Stimulated activated effector memory CD8-positive, alpha-beta T cell treated with anti-CD3 and anti-CD28 coated beads, Interleukin-12 subunit alpha, Interleukin-12 subunit beta, amount 100 ng/mL, for 72 hours (primary cell): ENCODE measurements around the gene OCIAD1.
"Not testable (repeated sequence)": the region's sequence is repeated elsewhere in the genome, so short reads cannot be mapped to it uniquely, and the experiment has no call there.

Experiments used
- ATAC-seq: fragments of 150-1000 bp; cut with Tn5 transposase; 2 replicates; pipeline ENCODE4 v1.10.0; 2021
- DNase-seq, 2 donors: peaks; one replicate each; pipeline ENCODE4 v3.0.0; 2021 to 2022; ENCODE audit warnings: low spot score in 2 of 2
- H3K27ac Mint-ChIP-seq: one replicate; pipeline ENCODE4 v1.8.0; 2022; ENCODE audit warnings: mild to moderate bottlenecking, mixed read lengths
- H3K36me3 Mint-ChIP-seq: one replicate; pipeline ENCODE4 v1.8.0; 2022; ENCODE audit warnings: mild to moderate bottlenecking, mixed read lengths
- H3K4me1 Mint-ChIP-seq: one replicate; pipeline ENCODE4 v1.8.0; 2022; ENCODE audit warnings: mixed read lengths
- H3K4me3 Mint-ChIP-seq: one replicate; pipeline ENCODE4 v1.8.0; 2022; ENCODE audit warnings: mild to moderate bottlenecking, mixed read lengths
- H3K9me3 Mint-ChIP-seq: one replicate; pipeline ENCODE4 v1.8.0; 2022; ENCODE audit warnings: mixed read lengths

OCIAD1 gene

GRCh38 chr4:48830706-48831531, at the start of gene OCIAD1:
Gene OCIAD1, plus strand, starts transcription at chr4:48831088. Its CDS starts 1,537 bp downstream, at chr4:48832625.
- peak within 1 kb of the TSS; percentile 97 for H3K4me3 Mint-ChIP-seq
- peak; percentile 86 to 94 for DNase-seq
- no peaks in the 10 kb centered on the region for H3K9me3 Mint-ChIP-seq
- peak within 1 kb of the TSS; percentile 100 for H3K27ac Mint-ChIP-seq
- peaks cover 55% of the 10 kb centered on the region for H3K36me3 Mint-ChIP-seq
- ATAC-seq = peak; percentile 99
- H3K4me1 Mint-ChIP-seq = no peaks in the 10 kb centered on the region

GRCh38 chr4:48781968-48782367, 48.9 kb upstream of the OCIAD1 start:
- Mint-ChIP-seq H3K9me3 (no peaks in the 10 kb centered on the region), H3K4me3 (no peak overlapping the region), H3K27ac (peak overlapping the region; percentile 88), H3K36me3 (peaks cover 8% of the 10 kb centered on the region), H3K4me1 (peaks cover 25% of the 10 kb centered on the region)
- DNase-seq (no peak), ATAC-seq (no peak)

- no peaks in the 10 kb centered on the region for H3K9me3 Mint-ChIP-seq
- ATAC-seq (no peak), DNase-seq (no peak)
- no peaks in the 10 kb centered on the region for H3K36me3 Mint-ChIP-seq
- H3K4me1 Mint-ChIP-seq = peaks cover 10% of the 10 kb centered on the region
- H3K27ac Mint-ChIP-seq = no peak overlapping the region
- H3K4me3 Mint-ChIP-seq = no peak overlapping the region
Observed at GRCh38 chr4:48785302-48785701, 45.6 kb upstream of the OCIAD1 start.

GRCh38 chr4:48786549-48786948, 44.3 kb upstream of the OCIAD1 start:
- DNase-seq (no peak), ATAC-seq (no peak)
- Mint-ChIP-seq H3K36me3 (no peaks in the 10 kb centered on the region), H3K4me1 (peaks cover 2% of the 10 kb centered on the region), H3K4me3 (no peak overlapping the region), H3K9me3 (no peaks in the 10 kb centered on the region), H3K27ac (no peak overlapping the region)

GRCh38 chr4:48787056-48787455, 43.8 kb upstream of the OCIAD1 start:
- Mint-ChIP-seq H3K9me3 (no peaks in the 10 kb centered on the region), H3K27ac (no peak overlapping the region), H3K4me3 (no peak overlapping the region), H3K36me3 (no peaks in the 10 kb centered on the region), H3K4me1 (no peaks in the 10 kb centered on the region)
- ATAC-seq (no peak), DNase-seq (no peak)

- Mint-ChIP-seq H3K4me1 (peaks cover 4% of the 10 kb centered on the region), H3K9me3 (no peaks in the 10 kb centered on the region), H3K36me3 (no peaks in the 10 kb centered on the region), H3K4me3 (no peak overlapping the region), H3K27ac (no peak overlapping the region)
- no peak for ATAC-seq
- DNase-seq = no peak
Observed at GRCh38 chr4:48790561-48790960, 40.3 kb upstream of the OCIAD1 start.

GRCh38 chr4:48791313-48791712, 39.6 kb upstream of the OCIAD1 start:
- H3K36me3 Mint-ChIP-seq = no peaks in the 10 kb centered on the region
- no peak for DNase-seq
- no peak overlapping the region for H3K27ac Mint-ChIP-seq
- H3K4me3 Mint-ChIP-seq = no peak overlapping the region
- ATAC-seq = no peak
- H3K9me3 Mint-ChIP-seq = no peaks in the 10 kb centered on the region
- H3K4me1 Mint-ChIP-seq = peaks cover 4% of the 10 kb centered on the region

- peak; percentile 60 for ATAC-seq
- no peak for DNase-seq
- Mint-ChIP-seq H3K9me3 (no peaks in the 10 kb centered on the region), H3K36me3 (no peaks in the 10 kb centered on the region), H3K4me1 (peaks cover 4% of the 10 kb centered on the region), H3K27ac (no peak overlapping the region), H3K4me3 (no peak overlapping the region)
Observed at GRCh38 chr4:48792348-48793006, 38.4 kb upstream of the OCIAD1 start.

GRCh38 chr4:48795108-48795507, 35.8 kb upstream of the OCIAD1 start:
- ATAC-seq (no peak), DNase-seq (no peak)
- no peaks in the 10 kb centered on the region for H3K9me3 Mint-ChIP-seq
- H3K36me3 Mint-ChIP-seq = no peaks in the 10 kb centered on the region
- no peak overlapping the region for H3K4me3 Mint-ChIP-seq
- H3K27ac Mint-ChIP-seq = no peak overlapping the region
- H3K4me1 Mint-ChIP-seq = peaks cover 4% of the 10 kb centered on the region

- Mint-ChIP-seq H3K9me3 (no peaks in the 10 kb centered on the region), H3K36me3 (no peaks in the 10 kb centered on the region), H3K4me3 (no peak overlapping the region), H3K27ac (no peak overlapping the region), H3K4me1 (peaks cover 4% of the 10 kb centered on the region)
- DNase-seq = no peak
- ATAC-seq = no peak
Observed at GRCh38 chr4:48796191-48796926, 34.5 kb upstream of the OCIAD1 start.

GRCh38 chr4:48796927-48797679, 33.8 kb upstream of the OCIAD1 start:
- no peaks in the 10 kb centered on the region for H3K36me3 Mint-ChIP-seq

GRCh38 chr4:48798117-48798516, 32.8 kb upstream of the OCIAD1 start:
- Mint-ChIP-seq H3K9me3 (no peaks in the 10 kb centered on the region), H3K36me3 (no peaks in the 10 kb centered on the region), H3K4me3 (no peak overlapping the region), H3K4me1 (no peaks in the 10 kb centered on the region), H3K27ac (no peak overlapping the region)
- ATAC-seq (no peak), DNase-seq (no peak)

More at GRCh38 chr4:48796927-48797679, 33.8 kb upstream of the OCIAD1 start:
- Mint-ChIP-seq H3K9me3 (no peaks in the 10 kb centered on the region), H3K4me1 (peaks cover 4% of the 10 kb centered on the region), H3K4me3 (no peak overlapping the region), H3K27ac (no peak overlapping the region)
- ATAC-seq = no peak
- no peak for DNase-seq

GRCh38 chr4:48799157-48799556, 31.7 kb upstream of the OCIAD1 start:
- no peak overlapping the region for H3K27ac Mint-ChIP-seq
- ATAC-seq = no peak

GRCh38 chr4:48800155-48800554, 30.7 kb upstream of the OCIAD1 start:
- H3K9me3 Mint-ChIP-seq, H3K4me3 Mint-ChIP-seq: not testable (repeated sequence)

More at GRCh38 chr4:48799157-48799556, 31.7 kb upstream of the OCIAD1 start:
- Mint-ChIP-seq H3K36me3 (no peaks in the 10 kb centered on the region), H3K4me3 (no peak overlapping the region), H3K4me1 (no peaks in the 10 kb centered on the region), H3K9me3 (no peaks in the 10 kb centered on the region)
- DNase-seq = no peak

More at GRCh38 chr4:48800155-48800554, 30.7 kb upstream of the OCIAD1 start:
- H3K4me1 Mint-ChIP-seq, H3K36me3 Mint-ChIP-seq, H3K27ac Mint-ChIP-seq, DNase-seq, ATAC-seq: not testable (repeated sequence)
